ENCODE data around the gene COL23A1. TPM values are rescaled to one million over a fixed set of nuclear protein-coding genes. Genes with fewer than 3 reads are reported as not detected.

COL23A1 gene
- total and polyA plus RNA-seq, 8 donors = 0.52 to 9.5 (median 7.5) TPM

DNA sequence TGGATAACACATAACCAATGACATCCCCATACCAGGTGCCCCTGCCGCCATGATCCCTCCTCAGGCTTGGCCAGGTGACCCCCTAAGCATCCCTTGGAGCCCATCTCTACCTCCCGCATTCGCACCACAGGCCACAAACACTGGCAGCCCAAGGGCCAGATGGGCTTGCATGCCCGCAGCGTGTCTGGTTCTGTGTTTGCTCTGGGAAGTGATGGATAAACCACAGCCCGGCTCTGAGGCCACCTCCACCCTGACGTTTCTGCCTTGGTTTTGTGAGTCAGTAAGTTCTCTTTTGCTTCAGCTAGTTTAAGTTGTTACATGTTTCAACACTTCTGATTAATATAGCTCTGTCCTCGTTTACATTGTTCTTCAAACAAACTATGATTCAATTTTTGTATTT lies 185.2 kb downstream of the COL23A1 start:
- TF ChIP-seq, protein P1, sequence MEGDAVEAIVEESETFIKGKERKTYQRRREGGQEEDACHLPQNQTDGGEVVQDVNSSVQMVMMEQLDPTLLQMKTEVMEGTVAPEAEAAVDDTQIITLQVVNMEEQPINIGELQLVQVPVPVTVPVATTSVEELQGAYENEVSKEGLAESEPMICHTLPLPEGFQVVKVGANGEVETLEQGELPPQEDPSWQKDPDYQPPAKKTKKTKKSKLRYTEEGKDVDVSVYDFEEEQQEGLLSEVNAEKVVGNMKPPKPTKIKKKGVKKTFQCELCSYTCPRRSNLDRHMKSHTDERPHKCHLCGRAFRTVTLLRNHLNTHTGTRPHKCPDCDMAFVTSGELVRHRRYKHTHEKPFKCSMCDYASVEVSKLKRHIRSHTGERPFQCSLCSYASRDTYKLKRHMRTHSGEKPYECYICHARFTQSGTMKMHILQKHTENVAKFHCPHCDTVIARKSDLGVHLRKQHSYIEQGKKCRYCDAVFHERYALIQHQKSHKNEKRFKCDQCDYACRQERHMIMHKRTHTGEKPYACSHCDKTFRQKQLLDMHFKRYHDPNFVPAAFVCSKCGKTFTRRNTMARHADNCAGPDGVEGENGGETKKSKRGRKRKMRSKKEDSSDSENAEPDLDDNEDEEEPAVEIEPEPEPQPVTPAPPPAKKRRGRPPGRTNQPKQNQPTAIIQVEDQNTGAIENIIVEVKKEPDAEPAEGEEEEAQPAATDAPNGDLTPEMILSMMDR (IDR thresholded peaks at IDR 0.05) = no peak
- no peaks in the 10 kb centered on the region for H3K4me1 ChIP-seq
- peaks cover 0 to 10% of the 10 kb centered on the region in 2 donors for H3K9me3 ChIP-seq
- intact Hi-C loops (cut with DNase I) = no loop called here
- no peak overlapping the region for H3K27ac ChIP-seq
- no peak overlapping the region for H3K4me3 ChIP-seq
- DNase-seq (no peak), ATAC-seq (no peak)
- no peaks in the 10 kb centered on the region for H3K27me3 ChIP-seq
- H3K36me3 ChIP-seq = no peaks in the 10 kb centered on the region

- intact Hi-C loops (cut with DNase I) = no loop called here
- Histone ChIP-seq H3K27ac (no peak overlapping the region), H3K9me3 (peaks cover 0 to 10% of the 10 kb centered on the region in 2 donors), H3K36me3 (no peaks in the 10 kb centered on the region), H3K4me1 (no peaks in the 10 kb centered on the region), H3K27me3 (no peaks in the 10 kb centered on the region), H3K4me3 (no peak overlapping the region)
- ATAC-seq (no peak), DNase-seq (no peak)
- TF ChIP-seq, protein P1 (IDR thresholded peaks at IDR 0.05) = no peak
These were observed 186.1 kb downstream of the COL23A1 start for GRCh38 chr5:178403956-178404600.

- H3K4me3 ChIP-seq = no peak overlapping the region
- peaks cover 0 to 7% of the 10 kb centered on the region in 2 donors for H3K27me3 ChIP-seq
- TF ChIP-seq, protein P1 (IDR thresholded peaks at IDR 0.05) = no peak
- H3K9me3 ChIP-seq = peaks cover 0 to 10% of the 10 kb centered on the region in 2 donors
- H3K27ac ChIP-seq = no peak overlapping the region
- no peaks in the 10 kb centered on the region for H3K4me1 ChIP-seq
- ATAC-seq = no peak
- DNase-seq = no peak
- intact Hi-C loops (cut with DNase I) = no loop called here
- no peaks in the 10 kb centered on the region for H3K36me3 ChIP-seq
These were observed 186.8 kb downstream of the COL23A1 start for GRCh38 chr5:178403351-178403750.

GRCh38 chr5:178399701-178400095 lies 190.5 kb downstream of the COL23A1 start:
- TF ChIP-seq, protein P1 (IDR thresholded peaks at IDR 0.05) = no peak
- H3K27ac ChIP-seq = no peak overlapping the region
- DNase-seq (peak in 1 of 4 donors; percentile 17), ATAC-seq (no peak)
- H3K4me3 ChIP-seq = no peak overlapping the region
- no peaks in the 10 kb centered on the region for H3K4me1 ChIP-seq
- peaks cover 0 to 18% of the 10 kb centered on the region in 2 donors for H3K27me3 ChIP-seq
- no peaks in the 10 kb centered on the region for H3K9me3 ChIP-seq
- H3K36me3 ChIP-seq = no peaks in the 10 kb centered on the region
- intact Hi-C loops (cut with DNase I) = no loop called here

- Histone ChIP-seq H3K4me1 (peaks cover 0 to 4% of the 10 kb centered on the region in 2 donors), H3K4me3 (no peak overlapping the region), H3K9me3 (no peaks in the 10 kb centered on the region), H3K36me3 (no peaks in the 10 kb centered on the region), H3K27me3 (peaks cover 0 to 18% of the 10 kb centered on the region in 2 donors), H3K27ac (no peak overlapping the region)
- intact Hi-C loops (cut with DNase I) = no loop called here
- TF ChIP-seq, protein P1 (IDR thresholded peaks at IDR 0.05) = no peak
- ATAC-seq (no peak), DNase-seq (peak in 1 of 4 donors; percentile 47)
These were observed 191.1 kb downstream of the COL23A1 start for GRCh38 chr5:178398901-178399700.
